ENCODE measurements around the gene CCDC32. TPM values are rescaled to one million over a fixed set of nuclear protein-coding genes. Genes with fewer than 3 reads are reported as not detected.
A peak's percentile ranks its signal among the peaks of the same experiment; 100 is the strongest.

CCDC32 gene
- total and polyA plus RNA-seq, 2 donors (not counting 1 experiment from before 2014, with no cell fraction given): 29.5 to 76.6 TPM

DNA sequence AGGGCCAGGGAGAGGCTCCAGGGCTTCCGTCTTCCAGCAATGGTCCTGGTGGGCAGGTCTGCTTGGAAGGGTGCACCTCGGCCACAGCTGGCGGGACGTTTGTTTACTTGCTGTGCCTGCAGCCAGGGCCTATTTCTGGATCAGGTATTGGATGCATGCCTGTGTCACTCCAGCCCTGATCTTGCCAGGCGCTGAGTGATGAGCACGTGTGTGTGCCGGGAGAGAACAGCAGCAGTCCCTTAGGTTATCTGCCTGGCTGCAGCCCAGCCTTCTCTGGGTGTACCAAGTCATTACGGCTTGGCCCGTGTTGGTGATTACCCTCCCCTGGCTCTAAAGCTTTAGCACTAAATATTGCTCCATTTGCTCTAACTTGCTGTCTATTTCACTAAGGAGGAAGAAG is 14.9 kb downstream of the CCDC32 start:
- Histone ChIP-seq H3K4me1 (ENCODE audit: control insufficient read depth in 2 of 2, insufficient read depth in 2 of 2, low read length in 2 of 2) (peaks cover 80 to 100% of the 10 kb centered on the region in 2 donors), H3K36me3 (replicated peaks in 1 of 2; ENCODE audit: control extremely low read depth in 1 of 2, control insufficient read depth in 1 of 2, extremely low read depth in 1 of 2, insufficient read depth in 2 of 2, low read length in 1 of 2) (peaks cover 0 to 62% of the 10 kb centered on the region in 2 experiments), H3K9ac (ENCODE audit: low read length) (peak overlapping the region; percentile 1), H3K27ac (ENCODE audit: low read length in 2 of 2) (peak overlapping the region; percentile 84 to 90), H3K27me3 (replicated peaks in 1 of 4; ENCODE audit: control extremely low read depth in 1 of 4, control insufficient read depth in 3 of 4, insufficient read depth in 4 of 4, low read length in 3 of 4) (no peaks in the 10 kb centered on the region), H3K79me2 (ENCODE audit: control insufficient read depth, insufficient read depth, low read length) (peaks cover 84% of the 10 kb centered on the region), H3K9me3 (ENCODE audit: control extremely low read depth in 1 of 3, control insufficient read depth in 2 of 3, insufficient read depth in 1 of 3, low read length in 2 of 3) (no peaks in the 10 kb centered on the region), H3K4me2 (replicated peaks; ENCODE audit: low read depth, low read length, poor library complexity, severe bottlenecking) (peak overlapping the region; percentile 54), H2AFZ (ENCODE audit: insufficient read depth, low read depth, low read length, poor library complexity, severe bottlenecking) (no peak overlapping the region), H3K4me3 (ENCODE audit: control extremely low read depth in 1 of 5, extremely low read depth in 1 of 5, insufficient read depth in 1 of 5, low read depth in 2 of 5, low read length in 4 of 5) (peak overlapping the region in 2 of 5 experiments; percentile 19 to 28), H4K20me1 (ENCODE audit: control insufficient read depth, insufficient read depth, low read length, poor library complexity, severe bottlenecking) (no peaks in the 10 kb centered on the region)
- H3K9me3 Mint-ChIP-seq (ENCODE audit: insufficient read depth): no peaks in the 10 kb centered on the region
- 83% methylated on average over 7 of the region's 9 CpGs for WGBS (ENCODE audit: insufficient coverage)
- peak overlapping the region; percentile 75 for H3K4me3 Mint-ChIP-seq
- POLR2A ChIA-PET: interaction anchor here (0.5 to 1.3 kb wide), 4 partner anchors 15 to 1955 kb away, joined by 4 to 11 read pairs (median 8); partner anchors contain the start of genes CCDC32 and RPUSD2
- H3K4me1 Mint-ChIP-seq: peaks cover 86% of the 10 kb centered on the region
- no peak for ATAC-seq (ENCODE audit: low read depth)
- H3K27ac Mint-ChIP-seq: peak overlapping the region; percentile 91
- no peak for TF ChIP-seq EZH2 (IDR thresholded peaks at IDR 0.05; ENCODE audit: borderline replicate concordance, insufficient read depth, low read depth, low read length, poor library complexity, severe bottlenecking)
- TF ChIP-seq, protein P1, sequence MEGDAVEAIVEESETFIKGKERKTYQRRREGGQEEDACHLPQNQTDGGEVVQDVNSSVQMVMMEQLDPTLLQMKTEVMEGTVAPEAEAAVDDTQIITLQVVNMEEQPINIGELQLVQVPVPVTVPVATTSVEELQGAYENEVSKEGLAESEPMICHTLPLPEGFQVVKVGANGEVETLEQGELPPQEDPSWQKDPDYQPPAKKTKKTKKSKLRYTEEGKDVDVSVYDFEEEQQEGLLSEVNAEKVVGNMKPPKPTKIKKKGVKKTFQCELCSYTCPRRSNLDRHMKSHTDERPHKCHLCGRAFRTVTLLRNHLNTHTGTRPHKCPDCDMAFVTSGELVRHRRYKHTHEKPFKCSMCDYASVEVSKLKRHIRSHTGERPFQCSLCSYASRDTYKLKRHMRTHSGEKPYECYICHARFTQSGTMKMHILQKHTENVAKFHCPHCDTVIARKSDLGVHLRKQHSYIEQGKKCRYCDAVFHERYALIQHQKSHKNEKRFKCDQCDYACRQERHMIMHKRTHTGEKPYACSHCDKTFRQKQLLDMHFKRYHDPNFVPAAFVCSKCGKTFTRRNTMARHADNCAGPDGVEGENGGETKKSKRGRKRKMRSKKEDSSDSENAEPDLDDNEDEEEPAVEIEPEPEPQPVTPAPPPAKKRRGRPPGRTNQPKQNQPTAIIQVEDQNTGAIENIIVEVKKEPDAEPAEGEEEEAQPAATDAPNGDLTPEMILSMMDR (IDR thresholded peaks at IDR 0.05): no peak
- no peaks in the 10 kb centered on the region for H3K27me3 Mint-ChIP-seq
- intact Hi-C loops (cut with micrococcal nuclease): loop anchor here (2.0 to 10.0 kb wide), 3 partner anchors 15 to 455 kb away; partner anchors contain the start of genes CCDC32 and KNL1
- CTCF ChIA-PET: interaction anchor here (0.7 to 1.5 kb wide), 5 partner anchors 9 to 145 kb away, joined by 3 to 6 read pairs (median 4); partner anchors contain the start of genes CCDC32, RAD51 and RPUSD2
- no peak for DNase-seq

DNA sequence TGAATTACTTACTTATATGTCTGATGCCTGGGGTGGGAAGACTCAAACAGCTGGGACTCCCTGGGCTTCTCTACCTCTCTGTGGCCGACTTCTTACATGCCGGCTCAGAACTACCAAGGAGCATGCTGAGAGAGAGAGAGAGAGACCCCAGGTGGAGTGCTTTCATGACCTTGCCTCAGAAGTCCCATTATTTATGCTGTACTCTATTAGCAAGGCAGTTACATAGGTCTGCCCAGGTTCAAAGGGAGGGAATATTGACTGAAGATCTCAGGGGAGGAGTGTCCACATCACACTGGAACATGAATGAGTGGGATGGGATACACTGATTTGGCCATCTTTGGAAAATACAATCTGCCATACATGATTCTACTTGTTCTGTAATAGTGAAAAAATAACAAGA is 16.2 kb downstream of the CCDC32 start:
- H4K20me1 ChIP-seq (ENCODE audit: control insufficient read depth, insufficient read depth, low read length, poor library complexity, severe bottlenecking): no peaks in the 10 kb centered on the region
- H3K27me3 ChIP-seq (replicated peaks in 1 of 4; ENCODE audit: control extremely low read depth in 1 of 4, control insufficient read depth in 3 of 4, insufficient read depth in 4 of 4, low read length in 3 of 4): no peaks in the 10 kb centered on the region
- no peak for TF ChIP-seq EZH2 (IDR thresholded peaks at IDR 0.05; ENCODE audit: borderline replicate concordance, insufficient read depth, low read depth, low read length, poor library complexity, severe bottlenecking)
- H3K36me3 ChIP-seq (replicated peaks in 1 of 2; ENCODE audit: control extremely low read depth in 1 of 2, control insufficient read depth in 1 of 2, extremely low read depth in 1 of 2, insufficient read depth in 2 of 2, low read length in 1 of 2): peaks cover 0 to 54% of the 10 kb centered on the region in 2 experiments
- no peak overlapping the region for H2AFZ ChIP-seq (ENCODE audit: insufficient read depth, low read depth, low read length, poor library complexity, severe bottlenecking)
- POLR2A ChIA-PET: no interaction called here
- no peak overlapping the region for H3K4me3 Mint-ChIP-seq
- ATAC-seq (ENCODE audit: low read depth) (no peak), DNase-seq (no peak)
- H3K79me2 ChIP-seq (ENCODE audit: control insufficient read depth, insufficient read depth, low read length): peaks cover 78% of the 10 kb centered on the region
- no peaks in the 10 kb centered on the region for H3K9me3 Mint-ChIP-seq (ENCODE audit: insufficient read depth)
- peak overlapping the region; percentile 91 for H3K27ac Mint-ChIP-seq
- no peaks in the 10 kb centered on the region for H3K27me3 Mint-ChIP-seq
- peaks cover 86% of the 10 kb centered on the region for H3K4me1 Mint-ChIP-seq
- no peak overlapping the region for H3K4me3 ChIP-seq (ENCODE audit: control extremely low read depth in 1 of 5, extremely low read depth in 1 of 5, insufficient read depth in 1 of 5, low read depth in 2 of 5, low read length in 4 of 5)
- 100% methylated on average over 2 of the region's 2 CpGs for WGBS (ENCODE audit: insufficient coverage)
- peaks cover 80 to 100% of the 10 kb centered on the region in 2 donors for H3K4me1 ChIP-seq (ENCODE audit: control insufficient read depth in 2 of 2, insufficient read depth in 2 of 2, low read length in 2 of 2)
- intact Hi-C loops (cut with micrococcal nuclease): no loop called here
- CTCF ChIA-PET: interaction anchor here (1.6 kb wide), 1 partner anchor 41 kb away, joined by 5 read pairs; no protein-coding TSS in a partner anchor
- H3K9ac ChIP-seq (ENCODE audit: low read length): no peak overlapping the region
- no peaks in the 10 kb centered on the region for H3K9me3 ChIP-seq (ENCODE audit: control extremely low read depth in 1 of 3, control insufficient read depth in 2 of 3, insufficient read depth in 1 of 3, low read length in 2 of 3)
- H3K4me2 ChIP-seq (replicated peaks; ENCODE audit: low read depth, low read length, poor library complexity, severe bottlenecking): no peak overlapping the region
- H3K27ac ChIP-seq (ENCODE audit: low read length in 2 of 2): peak overlapping the region; percentile 2 to 84
